Prostate gland (tissue), 2 donors: Measurements from ENCODE around the gene BYSL. TPM values are rescaled to one million over a fixed set of nuclear protein-coding genes. Genes with fewer than 3 reads are reported as not detected.

Source experiments
- DNase-seq: peaks from one replicate; pipeline ENCODE4 v3.0.0-alpha.2; 2019; ENCODE audit warnings: low spot score
- H3K27ac ChIP-seq, 2 donors: fragments of 200-600 bp; sonication (generic); 2 replicates each; pipeline ENCODE4 v1.5.1; 2017 to 2019
- H3K27me3 ChIP-seq: fragments of 200-600 bp; sonication (generic); replicated peaks from 2 replicates; pipeline ENCODE4 v1.5.1; 2019; ENCODE audit not compliant: insufficient read depth
- H3K36me3 ChIP-seq, 2 donors: fragments of 200-600 bp; sonication (generic); 1 replicate in 1 of 2; 2 replicates in 1 of 2; pipeline versions ENCODE4 v1.5.1 to v1.8.1; 2017 to 2019
- H3K4me1 ChIP-seq: fragments of 200-600 bp; sonication (generic); replicated peaks from 2 replicates; pipeline ENCODE4 v1.5.1; 2019
- H3K4me3 ChIP-seq, 2 donors: fragments of 200-600 bp; sonication (generic); 2 replicates each; pipeline ENCODE4 v1.5.1; 2017 to 2019
- H3K9me3 ChIP-seq: fragments of 200-600 bp; sonication (generic); 2 replicates; pipeline ENCODE4 v1.5.1; 2017
- CTCF ChIP-seq, 4 experiments: fragments of 200-600 bp in 2 of 4; fragments of 450-650 bp in 2 of 4; sonication (generic) in 2 of 4; IDR thresholded peaks; 1 replicate in 3 of 4; 2 replicates in 1 of 4; pipeline ENCODE4 v1.5.1; 2016 to 2019; ENCODE audit warnings: antibody characterized with exemption in 4 of 4, mild to moderate bottlenecking in 2 of 4, moderate library complexity in 2 of 4
- POLR2A ChIP-seq: fragments of 450-650 bp; IDR thresholded peaks from one replicate; pipeline ENCODE4 v1.6.1; 2016; ENCODE audit warnings: antibody characterized with exemption, mild to moderate bottlenecking
- POLR2AphosphoS5 ChIP-seq: sonication (generic); formaldehyde crosslinking; IDR thresholded peaks from one replicate; pipeline ENCODE4 v1.6.1; 2017; ENCODE audit warnings: antibody characterized with exemption
- WGBS: methylation state at CpG from one replicate; pipeline ENCODE4 v1.1.5; 2018; 5-methylcytosine and 5-hydroxymethylcytosine counted together
- intact Hi-C: fragments of 100-400 bp; cut with DNase I; formaldehyde crosslinking; loops from one replicate; pipeline ENCODE4 v1.14.2; 2022
- total RNA-seq, 2 donors: library from RNA; depleted of rRNA; stranded (reverse); fragments of >200 nt; gene quantifications; one replicate each; pipeline ENCODE4 v1.1.0, GENCODE V29; 2016

The BYSL gene
- total RNA-seq, 2 donors from 2014 or later: 9.5 to 12.6 TPM

GRCh38 chr6:41943456-41943855, 22.2 kb downstream of the BYSL start:
- Histone ChIP-seq H3K27ac (no peak overlapping the region), H3K9me3 (no peaks in the 10 kb centered on the region), H3K36me3 (no peaks in the 10 kb centered on the region), H3K27me3 (no peaks in the 10 kb centered on the region), H3K4me1 (peaks cover 10% of the 10 kb centered on the region), H3K4me3 (no peak overlapping the region)
- TF ChIP-seq POLR2A (no peak), POLR2AphosphoS5 (no peak)
- no peak for DNase-seq
- intact Hi-C loops: loop anchor here (5.0 kb wide), 1 partner anchor 99 kb away; no protein-coding TSS in a partner anchor

GRCh38 chr6:41947581-41948220, 26.4 kb downstream of the BYSL start:
- no peak overlapping the region for H3K27ac ChIP-seq
- no peaks in the 10 kb centered on the region for H3K27me3 ChIP-seq
- intact Hi-C loops: no loop called here
- no peaks in the 10 kb centered on the region for H3K36me3 ChIP-seq
- no peaks in the 10 kb centered on the region for H3K9me3 ChIP-seq
- no peak for DNase-seq
- WGBS: 88% methylated on average over 10 of the region's 10 CpGs
- no peak overlapping the region for H3K4me3 ChIP-seq
- TF ChIP-seq POLR2AphosphoS5 (no peak), POLR2A (no peak), CTCF (IDR thresholded peaks at IDR 0.05) (no peak)
- H3K4me1 ChIP-seq: no peaks in the 10 kb centered on the region

- Histone ChIP-seq H3K4me3 (no peak overlapping the region), H3K36me3 (no peaks in the 10 kb centered on the region), H3K27me3 (no peaks in the 10 kb centered on the region), H3K27ac (no peak overlapping the region), H3K4me1 (no peaks in the 10 kb centered on the region), H3K9me3 (no peaks in the 10 kb centered on the region)
- 96% methylated on average over 2 of the region's 2 CpGs for WGBS
- DNase-seq: no peak
- no peak for TF ChIP-seq CTCF (IDR thresholded peaks at IDR 0.05)
- TF ChIP-seq POLR2A: no peak
- TF ChIP-seq POLR2AphosphoS5: no peak
- intact Hi-C loops: no loop called here
Observed at GRCh38 chr6:41954668-41955067, 33.4 kb downstream of the BYSL start.

GRCh38 chr6:41955412-41955811, 34.1 kb downstream of the BYSL start:
- H3K4me3 ChIP-seq: no peak overlapping the region
- intact Hi-C loops: no loop called here

GRCh38 chr6:41957117-41957516, 35.8 kb downstream of the BYSL start:
- TF ChIP-seq CTCF (IDR thresholded peaks at IDR 0.05) (no peak), POLR2A (no peak), POLR2AphosphoS5 (no peak)
- H3K27me3 ChIP-seq: no peaks in the 10 kb centered on the region
- no peaks in the 10 kb centered on the region for H3K36me3 ChIP-seq
- H3K27ac ChIP-seq: no peak overlapping the region
- WGBS: 66% methylated on average over 4 of the region's 4 CpGs
- H3K4me1 ChIP-seq: no peaks in the 10 kb centered on the region
- intact Hi-C loops: no loop called here
- DNase-seq: no peak
- no peaks in the 10 kb centered on the region for H3K9me3 ChIP-seq
- no peak overlapping the region for H3K4me3 ChIP-seq

More at GRCh38 chr6:41955412-41955811, 34.1 kb downstream of the BYSL start:
- Histone ChIP-seq H3K27ac (no peak overlapping the region), H3K27me3 (no peaks in the 10 kb centered on the region), H3K4me1 (no peaks in the 10 kb centered on the region), H3K9me3 (no peaks in the 10 kb centered on the region), H3K36me3 (no peaks in the 10 kb centered on the region)
- no peak for TF ChIP-seq POLR2A
- TF ChIP-seq POLR2AphosphoS5: no peak
- TF ChIP-seq CTCF (IDR thresholded peaks at IDR 0.05): no peak
- 77% methylated on average over 2 of the region's 2 CpGs for WGBS
- DNase-seq: no peak
